Measurements from ENCODE around the gene DEF6. TPM values are rescaled to one million over a fixed set of nuclear protein-coding genes. Genes with fewer than 3 reads are reported as not detected.
A peak's percentile ranks its signal among the peaks of the same experiment; 100 is the strongest.

The DEF6 gene
- total and polyA plus RNA-seq, 2 donors from 2014 or later: 2.7 to 16.3 TPM

DNA sequence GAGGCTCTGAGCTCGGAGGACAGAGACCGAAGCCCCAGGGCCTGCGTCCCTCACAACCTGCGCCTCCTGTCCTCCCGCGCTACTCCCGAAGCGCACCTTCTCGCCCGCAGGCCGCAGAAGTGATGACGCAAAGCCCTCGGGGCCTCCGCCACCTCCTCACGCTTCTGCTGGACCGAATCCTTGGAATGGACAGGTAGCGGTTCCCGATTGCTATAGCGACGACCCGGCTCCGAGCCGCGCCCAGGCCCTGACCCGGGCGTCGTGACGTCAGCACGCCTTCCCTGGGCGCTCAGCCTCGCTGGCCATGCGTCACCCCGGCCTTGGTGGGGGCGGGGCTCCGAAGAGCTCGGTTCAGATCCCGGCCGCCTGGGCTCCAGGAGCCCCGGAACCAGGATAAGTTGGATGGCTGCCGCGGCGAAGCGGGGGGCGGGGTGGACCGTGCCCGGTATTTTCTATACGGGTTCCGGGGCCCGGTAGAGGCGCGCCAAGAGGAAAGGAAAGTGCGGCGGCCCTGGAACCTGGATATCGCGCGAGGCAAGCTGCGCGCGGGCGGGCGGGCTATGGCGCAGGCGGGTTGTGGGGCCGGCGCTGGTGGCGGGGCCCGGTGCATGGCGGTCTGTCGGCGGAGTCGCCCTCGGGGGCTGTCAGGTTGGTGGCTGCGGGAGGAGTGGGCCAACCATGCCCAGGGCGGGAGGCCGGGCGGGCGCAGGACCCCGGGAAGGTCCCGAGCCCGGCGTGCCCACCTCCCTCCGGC is 38.2 kb upstream of the DEF6 start, which contains the start of gene ZNF76:
ZNF76 (plus strand) TSS at position 542 of the 754 bp plus-strand sequence. CDS start 21,417 bp downstream, outside the sequence.
- intact Hi-C loops (cut with DNase I): no loop called here
- DNase-seq (peak; percentile 97 to 99 (median 99)), FAIRE-seq (peak; percentile 21)
- H3K4me3 ChIP-seq (ENCODE audit: low read length in 3 of 3): peak within 1 kb of the TSS; percentile 81 to 96 (median 88)
- peak within 1 kb of the TSS; percentile 96 for H3K27ac ChIP-seq (ENCODE audit: low read depth in 2 of 2, low read length in 2 of 2)
- H3K27me3 ChIP-seq (ENCODE audit: control insufficient read depth, insufficient read depth, low read length): no peaks in the 10 kb centered on the region
- peaks cover 0 to 12% (median 5%) of the 10 kb centered on the region in 3 donors for H3K4me1 ChIP-seq (ENCODE audit: control insufficient read depth in 2 of 3, insufficient read depth in 2 of 3, low read depth in 1 of 3, low read length in 3 of 3)
- H3K36me3 ChIP-seq (ENCODE audit: control insufficient read depth in 2 of 3, insufficient read depth in 3 of 3, low read length in 3 of 3): no peaks in the 10 kb centered on the region
- TF ChIP-seq, protein P1, sequence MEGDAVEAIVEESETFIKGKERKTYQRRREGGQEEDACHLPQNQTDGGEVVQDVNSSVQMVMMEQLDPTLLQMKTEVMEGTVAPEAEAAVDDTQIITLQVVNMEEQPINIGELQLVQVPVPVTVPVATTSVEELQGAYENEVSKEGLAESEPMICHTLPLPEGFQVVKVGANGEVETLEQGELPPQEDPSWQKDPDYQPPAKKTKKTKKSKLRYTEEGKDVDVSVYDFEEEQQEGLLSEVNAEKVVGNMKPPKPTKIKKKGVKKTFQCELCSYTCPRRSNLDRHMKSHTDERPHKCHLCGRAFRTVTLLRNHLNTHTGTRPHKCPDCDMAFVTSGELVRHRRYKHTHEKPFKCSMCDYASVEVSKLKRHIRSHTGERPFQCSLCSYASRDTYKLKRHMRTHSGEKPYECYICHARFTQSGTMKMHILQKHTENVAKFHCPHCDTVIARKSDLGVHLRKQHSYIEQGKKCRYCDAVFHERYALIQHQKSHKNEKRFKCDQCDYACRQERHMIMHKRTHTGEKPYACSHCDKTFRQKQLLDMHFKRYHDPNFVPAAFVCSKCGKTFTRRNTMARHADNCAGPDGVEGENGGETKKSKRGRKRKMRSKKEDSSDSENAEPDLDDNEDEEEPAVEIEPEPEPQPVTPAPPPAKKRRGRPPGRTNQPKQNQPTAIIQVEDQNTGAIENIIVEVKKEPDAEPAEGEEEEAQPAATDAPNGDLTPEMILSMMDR (IDR thresholded peaks at IDR 0.05; ENCODE audit: borderline replicate concordance, extremely low read depth, insufficient read depth): peak; percentile 64
- H3K9ac ChIP-seq (ENCODE audit: low read length in 3 of 3): peak within 1 kb of the TSS; percentile 81 to 95 (median 86)
- no peaks in the 10 kb centered on the region for H3K9me3 ChIP-seq (ENCODE audit: control insufficient read depth in 2 of 3, insufficient read depth in 1 of 3, low read length in 3 of 3)

DNA sequence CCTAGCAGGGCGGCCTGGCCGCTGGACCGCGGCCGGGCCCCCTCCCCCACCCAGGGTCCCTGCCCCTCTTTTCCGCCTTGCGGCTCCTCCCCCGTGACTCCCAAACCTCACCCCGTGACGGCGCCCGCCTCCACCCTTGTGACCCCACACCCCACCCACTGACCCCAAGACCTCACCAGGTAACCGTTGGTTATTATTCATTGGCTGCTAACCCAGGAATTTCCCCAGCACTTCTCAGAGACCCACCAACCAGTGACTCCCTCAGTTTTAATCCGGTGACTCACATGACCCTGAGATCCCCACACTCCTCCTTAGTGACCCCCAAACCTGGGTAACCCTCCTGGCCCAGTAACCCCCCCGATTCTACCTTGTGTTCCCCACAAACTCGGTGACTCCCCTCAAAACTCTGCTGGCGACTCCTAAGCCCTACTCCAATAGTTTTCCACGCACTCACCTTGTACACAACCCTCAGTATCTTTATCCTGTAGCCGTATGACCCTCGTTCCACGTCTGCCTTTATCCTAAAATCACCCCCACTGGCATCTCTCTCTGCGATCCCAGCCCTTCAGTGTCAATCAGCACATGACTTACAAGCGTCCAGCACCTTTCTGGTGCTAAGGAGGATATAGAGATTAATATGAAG is 37.5 kb upstream of the DEF6 start:
- peak overlapping the region; percentile 71 to 96 (median 85) for H3K4me3 ChIP-seq (ENCODE audit: low read length in 3 of 3)
- DNase-seq (peak in 4 of 5 donors; percentile 70 to 94 (median 86)), FAIRE-seq (no peak)
- peak overlapping the region; percentile 96 for H3K27ac ChIP-seq (ENCODE audit: low read depth in 2 of 2, low read length in 2 of 2)
- H3K27me3 ChIP-seq (ENCODE audit: control insufficient read depth, insufficient read depth, low read length): no peaks in the 10 kb centered on the region
- peaks cover 0 to 12% (median 5%) of the 10 kb centered on the region in 3 donors for H3K4me1 ChIP-seq (ENCODE audit: control insufficient read depth in 2 of 3, insufficient read depth in 2 of 3, low read depth in 1 of 3, low read length in 3 of 3)
- TF ChIP-seq, protein P1 (IDR thresholded peaks at IDR 0.05; ENCODE audit: borderline replicate concordance, extremely low read depth, insufficient read depth): no peak
- H3K9ac ChIP-seq (ENCODE audit: low read length in 3 of 3): peak overlapping the region; percentile 50 to 95 (median 86)
- H3K36me3 ChIP-seq (ENCODE audit: control insufficient read depth in 2 of 3, insufficient read depth in 3 of 3, low read length in 3 of 3): no peaks in the 10 kb centered on the region
- intact Hi-C loops (cut with DNase I): no loop called here
- no peaks in the 10 kb centered on the region for H3K9me3 ChIP-seq (ENCODE audit: control insufficient read depth in 2 of 3, insufficient read depth in 1 of 3, low read length in 3 of 3)

DNA sequence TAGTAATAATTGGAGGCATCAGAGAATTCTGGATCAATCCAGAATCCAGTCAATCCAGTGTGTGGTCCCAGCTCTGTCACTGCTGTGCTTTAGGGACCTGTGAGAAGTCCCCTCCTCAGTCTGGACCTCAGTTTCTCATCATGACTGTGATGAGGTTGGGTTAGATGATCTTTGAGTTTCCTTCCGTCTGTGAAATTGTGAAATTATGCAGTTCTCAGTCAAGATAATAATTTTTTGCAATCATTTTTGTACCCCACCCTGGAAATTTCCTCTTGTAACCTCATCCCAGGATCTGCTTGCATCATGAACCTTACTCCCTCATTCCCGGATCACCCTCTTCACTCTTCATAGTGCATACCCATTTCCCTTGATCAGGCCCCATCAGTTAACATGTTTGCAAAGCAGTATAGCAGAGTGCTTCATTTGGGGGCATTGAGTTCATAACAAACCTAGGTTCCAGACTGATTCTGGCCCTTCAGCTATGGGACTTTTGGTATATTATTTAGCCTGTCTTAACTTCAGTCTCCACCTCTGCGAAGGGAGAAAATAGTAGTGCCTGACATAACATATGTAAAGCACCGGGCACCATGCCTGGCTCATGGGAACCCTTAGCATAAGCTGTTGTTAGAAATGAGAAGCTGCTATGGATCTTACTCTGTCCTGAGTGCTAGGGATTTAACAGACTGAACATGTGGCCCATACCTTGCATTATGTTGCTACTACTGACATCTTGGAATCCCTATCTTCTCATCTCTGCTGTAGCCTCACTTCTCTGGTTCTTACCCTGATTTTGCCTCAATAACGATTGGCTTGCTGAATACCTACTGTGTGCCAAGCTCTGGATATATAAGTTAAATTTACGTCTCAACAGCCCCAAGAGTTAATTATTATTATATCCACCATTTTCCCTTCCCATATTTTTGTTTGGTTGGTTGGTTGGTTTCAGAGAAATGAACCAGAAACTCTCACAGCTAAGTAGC is 36.7 kb upstream of the DEF6 start:
- TF ChIP-seq, protein P1 (IDR thresholded peaks at IDR 0.05; ENCODE audit: borderline replicate concordance, extremely low read depth, insufficient read depth): no peak

More for the DNA sequence above, 36.7 kb upstream of the DEF6 start:
- peaks cover 0 to 12% (median 5%) of the 10 kb centered on the region in 3 donors for H3K4me1 ChIP-seq (ENCODE audit: control insufficient read depth in 2 of 3, insufficient read depth in 2 of 3, low read depth in 1 of 3, low read length in 3 of 3)
- H3K4me3 ChIP-seq (ENCODE audit: low read length in 3 of 3): peak overlapping the region in 2 of 3 donors; percentile 85 to 96
- H3K27me3 ChIP-seq (ENCODE audit: control insufficient read depth, insufficient read depth, low read length): no peaks in the 10 kb centered on the region
- DNase-seq (no peak), FAIRE-seq (no peak)
- peak overlapping the region; percentile 96 for H3K27ac ChIP-seq (ENCODE audit: low read depth in 2 of 2, low read length in 2 of 2)
- no peaks in the 10 kb centered on the region for H3K36me3 ChIP-seq (ENCODE audit: control insufficient read depth in 2 of 3, insufficient read depth in 3 of 3, low read length in 3 of 3)
- intact Hi-C loops (cut with DNase I): no loop called here
- no peaks in the 10 kb centered on the region for H3K9me3 ChIP-seq (ENCODE audit: control insufficient read depth in 2 of 3, insufficient read depth in 1 of 3, low read length in 3 of 3)
- H3K9ac ChIP-seq (ENCODE audit: low read length in 3 of 3): peak overlapping the region in 2 of 3 donors; percentile 86 to 95
